Immature natural killer cell (primary cell): ENCODE data around the gene EMX1. TPM values are rescaled to one million over a fixed set of nuclear protein-coding genes. Genes with fewer than 3 reads are reported as not detected.
A peak's percentile ranks its signal among the peaks of the same experiment; 100 is the strongest.

Experiments used
- DNase-seq, 3 donors: peaks; one replicate each; pipeline ENCODE4 v3.0.0; 2022; ENCODE audit warnings: mixed read lengths in 1 of 3
- H3K27ac Mint-ChIP-seq, 6 donors: one replicate each; pipeline ENCODE4 v1.8.0; 2020; ENCODE audit warnings: mixed read lengths in 6 of 6, mild to moderate bottlenecking in 5 of 6, inconsistent platforms in 4 of 6, moderate library complexity in 3 of 6
- H3K27me3 Mint-ChIP-seq, 3 donors: one replicate each; pipeline ENCODE4 v1.8.0; 2020 to 2021; ENCODE audit warnings: low read depth in 3 of 3, mild to moderate bottlenecking in 3 of 3, mixed read lengths in 3 of 3, moderate library complexity in 3 of 3, inconsistent platforms in 1 of 3
- H3K36me3 Mint-ChIP-seq, 3 donors: one replicate each; pipeline ENCODE4 v1.8.0; 2020; ENCODE audit warnings: mixed read lengths in 3 of 3, inconsistent platforms in 2 of 3, mild to moderate bottlenecking in 2 of 3
- H3K4me1 Mint-ChIP-seq, 2 donors: one replicate each; pipeline ENCODE4 v1.8.0; 2020; ENCODE audit warnings: inconsistent platforms in 2 of 2, mild to moderate bottlenecking in 2 of 2, mixed read lengths in 2 of 2, moderate library complexity in 1 of 2
- H3K4me3 Mint-ChIP-seq, 5 donors: one replicate each; pipeline ENCODE4 v1.8.0; 2020; ENCODE audit warnings: mild to moderate bottlenecking in 5 of 5, mixed read lengths in 5 of 5, inconsistent platforms in 3 of 5, moderate library complexity in 3 of 5
- H3K9me3 Mint-ChIP-seq, 6 donors: one replicate each; pipeline ENCODE4 v1.8.0; 2020; ENCODE audit warnings: mild to moderate bottlenecking in 6 of 6, mixed read lengths in 6 of 6, inconsistent platforms in 4 of 6, moderate library complexity in 3 of 6
- polyA plus RNA-seq, 3 donors: library from polyadenylated mRNA; unstranded; fragments of 300-500 nt; fragmentation: Illumina TruSeq; gene quantifications; one replicate each; pipeline ENCODE4 v1.2.3, GENCODE V29; 2021

The EMX1 gene
- polyA plus RNA-seq, 3 donors from 2014 or later, result not detected

DNA sequence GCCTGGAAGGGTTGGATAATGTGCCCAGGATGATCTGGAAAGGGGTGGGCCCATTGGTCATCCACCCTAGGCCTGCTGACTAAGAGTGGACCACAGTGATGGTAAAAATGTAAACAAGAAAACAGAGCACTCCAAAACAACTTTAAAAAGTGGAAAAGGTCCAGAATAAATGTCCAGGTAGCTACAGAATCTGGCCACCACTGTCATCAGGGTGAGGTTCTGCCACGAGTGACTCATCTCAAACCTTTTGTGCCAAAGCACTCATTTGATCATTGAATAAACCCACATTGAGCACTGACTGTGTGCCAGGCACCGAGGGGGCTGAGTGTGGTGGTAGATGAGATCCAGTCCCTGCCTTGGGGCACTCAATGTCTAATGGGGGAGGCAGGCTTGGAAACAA, 64.9 kb downstream of the EMX1 start:
- H3K36me3 Mint-ChIP-seq, result peaks cover 0 to 22% (median 7%) of the 10 kb centered on the region in 3 donors
- peak overlapping the region in 1 of 6 donors; percentile 76 for H3K27ac Mint-ChIP-seq
- H3K4me3 Mint-ChIP-seq, result no peak overlapping the region
- H3K4me1 Mint-ChIP-seq, result peaks cover 0 to 3% of the 10 kb centered on the region in 2 donors
- no peak for DNase-seq
- peaks cover 0 to 3% (median 0%) of the 10 kb centered on the region in 3 donors for H3K27me3 Mint-ChIP-seq
- no peaks in the 10 kb centered on the region for H3K9me3 Mint-ChIP-seq

GRCh38 chr2:72982781-72983499, 65.6 kb downstream of the EMX1 start:
- no peak overlapping the region for H3K4me3 Mint-ChIP-seq
- no peak for DNase-seq
- no peaks in the 10 kb centered on the region for H3K9me3 Mint-ChIP-seq
- H3K27me3 Mint-ChIP-seq, result peaks cover 0 to 3% (median 0%) of the 10 kb centered on the region in 3 donors
- H3K27ac Mint-ChIP-seq, result peak overlapping the region in 1 of 6 donors; percentile 76
- peaks cover 0 to 22% (median 7%) of the 10 kb centered on the region in 3 donors for H3K36me3 Mint-ChIP-seq
- peaks cover 0 to 3% of the 10 kb centered on the region in 2 donors for H3K4me1 Mint-ChIP-seq

DNA sequence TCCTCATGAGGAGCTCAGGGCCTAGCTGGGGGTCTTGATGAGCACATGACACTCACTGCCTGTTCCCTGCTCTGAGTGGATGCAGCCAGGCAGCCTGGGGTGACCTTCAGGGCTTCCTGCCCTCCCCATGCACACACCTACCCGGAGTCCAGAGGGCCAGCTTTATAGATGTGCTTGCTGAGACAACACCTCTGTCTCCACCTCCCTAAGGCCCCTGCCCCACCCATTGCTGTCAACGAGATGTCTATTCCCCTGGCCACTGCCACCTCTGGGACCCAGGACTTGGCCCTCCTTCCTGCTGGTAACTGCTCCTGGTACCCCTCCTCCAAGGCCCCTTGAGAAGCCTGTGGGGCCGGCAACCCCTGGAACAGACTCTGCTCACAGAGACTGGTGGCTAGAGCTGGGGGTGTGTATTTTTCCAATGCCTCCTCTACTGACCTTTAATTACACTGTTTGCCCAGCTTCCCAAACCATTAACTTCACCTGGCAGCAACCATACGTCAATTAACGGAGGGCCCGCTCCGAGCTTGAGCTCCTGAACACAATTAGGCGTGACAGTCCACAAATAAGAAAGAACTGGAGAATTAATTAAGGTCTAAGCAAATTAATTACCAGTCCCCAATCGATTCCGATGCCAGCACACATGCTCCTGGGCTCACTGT, 66.3 kb downstream of the EMX1 start:
- Mint-ChIP-seq H3K4me3 (no peak overlapping the region), H3K4me1 (peaks cover 0 to 3% of the 10 kb centered on the region in 2 donors), H3K27me3 (peaks cover 0 to 3% (median 0%) of the 10 kb centered on the region in 3 donors), H3K27ac (no peak overlapping the region), H3K9me3 (no peaks in the 10 kb centered on the region), H3K36me3 (peaks cover 0 to 22% (median 7%) of the 10 kb centered on the region in 3 donors)
- no peak for DNase-seq

DNA sequence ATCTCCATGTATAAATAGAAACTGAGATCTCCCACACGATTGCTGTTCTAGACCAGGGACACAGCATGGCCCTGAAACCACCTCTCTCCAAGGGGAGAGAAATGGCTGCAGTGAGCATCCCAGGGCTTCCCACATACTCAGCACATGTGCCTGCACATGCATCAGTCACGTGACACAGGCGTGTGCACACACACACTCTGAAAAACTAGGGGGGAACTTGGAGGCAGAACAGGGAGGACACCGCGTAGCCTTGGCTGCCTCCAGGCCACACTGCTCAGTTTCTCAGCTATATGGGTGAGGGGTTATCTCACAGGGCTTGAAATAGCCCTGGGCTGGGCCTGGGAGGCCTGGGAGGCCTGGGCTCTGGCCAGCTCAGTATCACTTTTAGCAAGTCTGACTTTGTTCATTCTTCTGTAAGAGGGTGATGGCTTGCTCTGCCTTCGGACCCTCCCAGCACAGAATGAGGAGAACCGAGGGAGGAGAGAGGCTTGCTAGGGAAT, 66.9 kb downstream of the EMX1 start:
- Mint-ChIP-seq H3K27ac (no peak overlapping the region), H3K9me3 (no peaks in the 10 kb centered on the region), H3K27me3 (peaks cover 0 to 3% (median 0%) of the 10 kb centered on the region in 3 donors), H3K4me1 (peaks cover 0 to 3% of the 10 kb centered on the region in 2 donors), H3K4me3 (no peak overlapping the region), H3K36me3 (peaks cover 0 to 23% (median 9%) of the 10 kb centered on the region in 3 donors)
- no peak for DNase-seq

Other genes starting within 250 kb of the EMX1 start
- 1 to 10 TPM; 2.0 to 2.7 (median 2.5) TPM for gene EXOC6B, start 91.5 kb upstream of the EMX1 start, polyA plus RNA-seq
- gene SPR, start 30.1 kb upstream of the EMX1 start, polyA plus RNA-seq, result 1 to 10 TPM; 1.2 to 2.2 (median 1.4) TPM
- gene SFXN5, start 154.2 kb downstream of the EMX1 start, polyA plus RNA-seq, result 1 to 10 TPM; 2.4 to 4.5 (median 3.3) TPM
- 1 to 10 TPM; 3.7 to 6.6 (median 5.0) TPM for gene RAB11FIP5, start 195.4 kb downstream of the EMX1 start, polyA plus RNA-seq